HL-60 (cell line): ENCODE results near the gene MTM1.

Source experiments
- DNase-seq, 2 experiments: peaks; one replicate each; pipeline ENCODE4 v3.0.0-alpha.2; 2010 to 2020; ENCODE audit warnings: low read depth in 1 of 2, low spot score in 1 of 2
- H3K27ac ChIP-seq: fragments of 250-450 bp; sonication (Bioruptor Pico); replicated peaks from 2 replicates; pipeline ENCODE4 v1.5.1; 2020; ENCODE audit warnings: mild to moderate bottlenecking, moderate library complexity
- H3K27me3 ChIP-seq: fragments of 250-450 bp; sonication (Bioruptor Pico); 2 replicates; pipeline ENCODE4 v1.5.1; 2021; ENCODE audit warnings: mild to moderate bottlenecking, moderate library complexity; ENCODE audit not compliant: insufficient read depth, poor library complexity, severe bottlenecking
- H3K4me3 ChIP-seq: replicated peaks from 2 replicates; pipeline ENCODE4 v1.5.1; 2011; ENCODE audit warnings: mild to moderate bottlenecking, control low read depth, low read length; ENCODE audit not compliant: insufficient read depth
- CTCF ChIP-seq: IDR thresholded peaks from one replicate; pipeline ENCODE4 v1.5.1; 2011; ENCODE audit warnings: low read length, control low read depth, inconsistent platforms; ENCODE audit not compliant: insufficient read depth
- GABPA ChIP-seq: IDR thresholded peaks from 2 replicates; pipeline ENCODE4 v1.6.1; 2012; ENCODE audit warnings: low read depth
- POLR2AphosphoS5 ChIP-seq: IDR thresholded peaks from 2 replicates; pipeline ENCODE4 v1.6.1; 2012; ENCODE audit warnings: low read depth
- REST ChIP-seq: IDR thresholded peaks from 2 replicates; pipeline ENCODE4 v1.6.1; 2012; ENCODE audit warnings: low read depth; ENCODE audit not compliant: insufficient replicate concordance
- SPI1 ChIP-seq: IDR thresholded peaks from 2 replicates; pipeline ENCODE4 v1.6.1; 2012; ENCODE audit warnings: low read depth, mild to moderate bottlenecking, borderline replicate concordance

The MTM1 gene

GRCh38 chrX:150664290-150664689 is 95.9 kb downstream of the MTM1 start:
- Histone ChIP-seq H3K27me3 (no peaks in the 10 kb centered on the region), H3K27ac (no peak overlapping the region), H3K4me3 (no peak overlapping the region)
- no peak for TF ChIP-seq SPI1
- TF ChIP-seq POLR2AphosphoS5, result no peak
- TF ChIP-seq REST, result no peak
- TF ChIP-seq GABPA, result no peak
- TF ChIP-seq CTCF, result no peak
- DNase-seq, result no peak

GRCh38 chrX:150676221-150676620 is 107.8 kb downstream of the MTM1 start:
- Histone ChIP-seq H3K4me3 (no peak overlapping the region), H3K27me3 (no peaks in the 10 kb centered on the region), H3K27ac (no peak overlapping the region)
- TF ChIP-seq REST (no peak), POLR2AphosphoS5 (no peak), CTCF (no peak), SPI1 (no peak), GABPA (no peak)
- DNase-seq, result no peak

GRCh38 chrX:150680974-150681373 is 112.6 kb downstream of the MTM1 start:
- H3K27ac ChIP-seq, result no peak overlapping the region
- no peak overlapping the region for H3K4me3 ChIP-seq
- no peaks in the 10 kb centered on the region for H3K27me3 ChIP-seq
- no peak for TF ChIP-seq POLR2AphosphoS5
- no peak for TF ChIP-seq SPI1
- TF ChIP-seq CTCF, result no peak
- TF ChIP-seq GABPA, result no peak
- no peak for TF ChIP-seq REST
- DNase-seq, result no peak
